Measurements from ENCODE around the gene DTNA.
"Not testable (repeated sequence)": the region's sequence is repeated elsewhere in the genome, so short reads cannot be mapped to it uniquely, and the experiment has no call there.

Gene DTNA

GRCh38 chr18:34909637-34910364 lies 199.7 kb downstream of the DTNA start:
- peak; percentile 6 for DNase-seq (ENCODE audit: low read depth)
- H3K4me3 ChIP-seq (ENCODE audit: low read length) = no peak overlapping the region
- TF ChIP-seq CTCF (conservative IDR thresholded peaks at IDR 0.05; ENCODE audit: low read length) = no peak

DNA sequence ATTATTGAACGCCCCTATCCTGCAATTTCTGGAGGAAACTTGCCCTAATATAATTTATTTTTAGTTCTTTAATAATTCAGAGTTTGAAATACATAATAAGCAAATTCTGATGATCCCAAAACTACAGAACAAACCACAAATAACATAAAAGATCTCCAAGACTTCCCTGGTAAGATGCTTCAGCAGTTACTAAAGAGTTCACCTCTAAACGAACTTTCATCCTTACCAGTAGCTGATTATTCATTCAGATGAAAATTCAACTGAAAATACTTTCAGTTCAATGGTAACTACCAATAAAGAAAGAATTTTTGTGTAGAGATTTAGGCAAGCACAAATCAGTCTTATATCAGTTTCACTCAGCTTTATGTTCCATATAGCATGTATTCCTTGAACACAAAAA lies 201.0 kb downstream of the DTNA start:
- no peak for TF ChIP-seq CTCF (conservative IDR thresholded peaks at IDR 0.05; ENCODE audit: low read length)
- H3K4me3 ChIP-seq (ENCODE audit: low read length) = no peak overlapping the region
- DNase-seq (ENCODE audit: low read depth) = no peak

DNA sequence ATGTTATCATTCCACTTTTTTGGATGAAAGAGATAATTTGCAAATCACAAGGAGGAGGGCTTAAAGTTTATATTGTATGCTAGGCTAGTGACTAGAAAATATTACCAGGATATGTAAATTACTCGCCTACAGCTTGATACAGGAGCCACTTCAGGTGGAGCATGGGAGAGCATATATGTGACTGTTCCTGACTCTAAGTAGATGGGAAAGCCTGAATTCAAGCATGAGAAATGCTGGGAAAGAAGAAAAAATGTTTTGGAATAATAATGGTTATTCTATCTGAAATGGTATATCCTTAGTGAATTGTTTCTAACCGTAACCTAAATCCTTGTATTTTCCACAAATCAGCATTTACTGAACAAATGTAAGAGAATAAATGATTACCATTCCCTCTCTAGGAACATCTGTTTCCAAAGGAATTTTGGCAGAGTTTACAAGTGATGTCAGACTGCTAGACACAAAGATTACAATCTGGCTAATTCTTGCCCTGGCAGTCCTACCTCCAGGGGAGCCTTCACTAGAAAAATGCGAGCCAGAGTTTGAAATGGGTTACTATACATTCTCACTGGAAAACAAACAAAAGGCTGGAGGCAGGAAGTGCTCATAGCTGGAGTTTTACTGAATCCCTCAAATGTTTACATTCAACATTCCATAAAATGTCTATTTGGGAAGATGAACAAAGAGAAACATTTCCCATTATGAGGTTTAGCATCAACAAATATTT lies 201.7 kb downstream of the DTNA start:
- H3K4me3 ChIP-seq (ENCODE audit: low read length) = no peak overlapping the region
- peak; percentile 73 for DNase-seq (ENCODE audit: low read depth)
- peak; percentile 20 for TF ChIP-seq CTCF (conservative IDR thresholded peaks at IDR 0.05; ENCODE audit: low read length)

DNA sequence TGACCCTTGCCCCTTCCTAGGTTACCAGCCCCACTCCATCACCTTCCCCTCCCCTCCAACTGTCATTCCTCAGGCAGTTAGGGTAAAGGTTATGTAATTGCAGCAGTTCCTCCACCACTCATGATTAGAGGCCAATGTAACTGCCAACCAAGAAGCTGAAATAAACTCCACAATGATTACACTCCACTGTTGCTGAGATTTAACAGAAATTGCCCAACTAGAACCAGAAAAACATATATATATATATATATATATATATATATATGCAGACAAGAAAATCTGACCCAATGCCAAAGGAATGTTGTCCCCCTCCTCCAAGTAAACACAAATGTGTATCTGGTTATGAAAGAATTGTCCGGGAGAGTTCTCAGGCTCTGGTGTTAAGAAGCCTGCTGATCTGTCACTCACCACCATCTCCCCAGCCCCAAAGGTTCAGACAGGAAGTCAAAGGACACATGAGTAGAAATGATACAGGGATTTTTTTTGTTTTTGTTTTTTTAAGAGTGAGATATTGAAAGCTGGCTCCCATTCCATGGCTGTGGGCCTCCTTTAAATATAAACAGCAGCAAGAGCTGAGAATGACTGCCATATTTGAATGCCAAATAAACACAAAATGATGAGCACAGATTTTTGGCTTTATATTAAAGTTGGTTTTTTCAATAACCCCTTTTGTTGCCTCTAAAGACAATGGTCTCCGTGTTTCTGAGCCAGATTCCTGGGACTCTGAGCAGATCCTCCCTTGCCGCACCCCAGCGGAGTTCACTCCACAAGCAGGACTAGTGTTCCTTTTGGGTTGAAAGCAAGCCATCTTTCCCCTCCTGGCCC lies 204.0 kb downstream of the DTNA start:
- H3K4me3 ChIP-seq (ENCODE audit: low read length) = no peak overlapping the region
- TF ChIP-seq CTCF (conservative IDR thresholded peaks at IDR 0.05; ENCODE audit: low read length) = no peak
- DNase-seq (ENCODE audit: low read depth) = no peak

- TF ChIP-seq CTCF (conservative IDR thresholded peaks at IDR 0.05; ENCODE audit: low read length) = no peak
- DNase-seq (ENCODE audit: low read depth) = no peak
- no peak overlapping the region for H3K4me3 ChIP-seq (ENCODE audit: low read length)
These were observed 204.9 kb downstream of the DTNA start for GRCh38 chr18:34915046-34915445.

DNA sequence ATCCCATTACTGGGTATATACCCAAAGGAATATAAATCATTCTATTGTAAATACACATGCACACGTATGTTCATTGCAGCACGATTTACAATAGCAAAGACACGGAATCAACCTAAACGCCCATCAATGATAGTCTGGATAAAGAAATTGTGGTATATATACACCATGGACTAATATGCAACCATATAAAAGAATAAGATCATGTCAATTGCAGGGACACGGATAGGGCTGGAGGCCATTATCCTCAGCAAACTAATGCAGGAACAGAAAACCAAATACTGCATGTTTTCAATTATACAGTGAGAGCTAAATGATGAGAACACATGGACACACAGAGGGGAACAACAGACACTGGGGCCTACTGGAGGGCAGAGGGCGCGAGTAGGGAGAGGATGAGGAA lies 206.4 kb downstream of the DTNA start:
- not testable (repeated sequence) for H3K4me3 ChIP-seq (ENCODE audit: low read length); DNase-seq (ENCODE audit: low read depth)

- H3K4me3 ChIP-seq (ENCODE audit: low read length) = no peak overlapping the region
- no peak for DNase-seq (ENCODE audit: low read depth)
- TF ChIP-seq CTCF (conservative IDR thresholded peaks at IDR 0.05; ENCODE audit: low read length) = no peak
These were observed 208.8 kb downstream of the DTNA start for GRCh38 chr18:34918856-34919255.
